Adipose tissue (tissue), 3 donors: Measurements from ENCODE around the gene M1AP. TPM values are rescaled to one million over a fixed set of nuclear protein-coding genes. Genes with fewer than 3 reads are reported as not detected.

Experiments used
- H3K27ac ChIP-seq: one replicate; pipeline ENCODE4 v1.5.1; 2013; ENCODE audit warnings: low read depth, low read length
- WGBS, 3 donors: extraction: QIAGEN DNeasy Blood & Tissue Kit; methylation state at CpG; one replicate each; pipeline ENCODE4 v1.1.7; 2013; 5-methylcytosine and 5-hydroxymethylcytosine counted together
- polyA plus RNA-seq, 3 donors: library from polyadenylated mRNA; stranded (reverse); fragments of 200-250 nt; gene quantifications; one replicate each; pipeline ENCODE4 v1.2.3, GENCODE V29; 2013
- donor health status: healthy with polysubstance abuse.
- donor health status: Bipolar disorder and iron deficiency.
- donor health status: healthy.

Gene M1AP
- polyA plus RNA-seq, 3 donors = 0.34 to 0.70 (median 0.48) TPM

DNA sequence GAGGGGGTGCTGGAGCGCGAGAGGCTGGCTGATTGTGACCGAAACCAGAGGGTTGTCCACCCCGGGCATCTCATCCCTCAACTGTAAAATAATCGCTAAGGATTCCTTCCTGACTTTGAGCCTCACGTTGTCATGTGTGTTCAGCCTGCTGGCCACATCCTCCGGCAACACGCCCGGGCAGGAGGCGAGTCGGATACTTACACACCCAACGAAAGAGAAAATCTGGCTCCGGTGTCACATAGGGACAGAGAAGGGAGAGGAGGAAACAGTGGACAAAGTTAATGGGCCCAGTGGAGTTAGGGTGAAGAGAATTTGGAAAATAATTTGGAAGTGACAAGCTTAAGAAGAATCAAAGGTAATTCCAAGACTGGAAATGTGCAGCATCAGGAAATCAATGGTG lies 131.5 kb downstream of the M1AP start:
- H3K27ac ChIP-seq = no peak overlapping the region
- WGBS, 3 donors = 62 to 64% (median 63%) methylated on average over 13 of the region's 13 CpGs

DNA sequence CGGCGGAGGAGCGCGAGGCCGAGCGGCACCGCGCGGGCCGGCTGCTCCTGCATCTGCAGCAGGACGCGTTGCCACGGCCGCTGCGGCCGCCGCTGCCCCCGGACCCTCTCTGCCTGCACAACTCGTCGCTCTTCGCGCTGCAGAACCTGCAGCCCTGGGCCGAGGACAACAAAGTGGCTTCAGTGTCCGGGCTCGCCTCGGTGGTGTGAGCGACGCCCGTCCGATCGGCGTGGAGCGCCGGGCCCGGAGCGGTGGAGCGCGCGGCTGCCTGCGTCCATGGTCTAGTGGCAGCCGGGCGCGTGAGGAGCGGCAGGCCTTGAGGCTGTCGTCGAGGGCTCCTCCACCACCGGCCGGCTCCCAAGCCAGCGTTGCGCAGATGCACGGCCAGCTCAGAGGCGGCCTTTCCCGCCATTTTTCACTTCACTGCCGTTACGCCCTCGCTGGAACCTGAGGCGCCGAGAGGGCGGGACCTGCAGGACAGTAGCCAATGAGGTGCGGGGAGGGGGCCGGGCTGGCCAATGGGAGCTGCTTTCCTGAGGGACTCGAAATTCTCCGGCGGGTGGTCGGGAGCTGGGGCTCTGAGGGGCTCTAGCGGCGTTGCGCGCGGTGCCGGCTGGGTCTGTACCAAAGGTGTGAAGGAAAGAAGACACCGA lies 132.0 kb downstream of the M1AP start:
- no peak overlapping the region for H3K27ac ChIP-seq
- 2 to 4% (median 3%) methylated on average over 71 to 72 of the region's 72 CpGs for WGBS, 3 donors

DNA sequence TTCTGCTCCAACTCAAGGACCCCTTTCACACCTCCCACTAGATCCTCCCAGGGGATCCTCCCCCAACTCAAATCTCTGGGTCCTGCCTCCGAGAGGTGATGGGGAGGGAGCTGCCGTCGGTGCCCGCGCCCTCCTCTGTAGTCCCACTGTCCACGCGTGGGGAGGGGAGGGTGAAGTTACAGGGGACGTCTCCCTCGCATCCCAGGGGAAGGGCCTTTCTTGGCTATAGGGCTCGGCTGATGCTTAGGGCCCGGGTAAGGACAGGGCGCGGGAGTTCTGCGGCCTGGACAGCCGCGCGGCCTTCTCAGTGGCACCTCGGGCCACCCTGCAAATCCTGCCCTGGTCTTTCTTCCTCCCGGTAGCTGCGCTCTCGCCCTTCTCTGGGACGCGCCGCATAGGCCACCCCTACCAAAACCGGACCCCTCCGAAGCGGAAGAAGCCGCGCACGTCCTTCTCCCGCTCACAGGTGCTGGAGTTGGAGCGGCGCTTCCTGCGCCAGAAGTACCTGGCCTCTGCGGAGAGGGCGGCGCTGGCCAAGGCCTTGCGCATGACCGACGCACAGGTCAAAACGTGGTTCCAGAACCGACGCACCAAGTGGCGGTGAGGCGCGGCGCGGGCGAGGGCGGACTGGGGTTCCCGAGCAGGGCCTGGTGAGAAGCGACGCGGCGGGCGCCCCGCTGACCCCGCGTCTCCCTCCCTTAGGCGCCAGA lies 132.7 kb downstream of the M1AP start:
- no peak overlapping the region for H3K27ac ChIP-seq
- 5 to 8% (median 5%) methylated on average over 54 to 60 of the region's 60 CpGs for WGBS, 3 donors

DNA sequence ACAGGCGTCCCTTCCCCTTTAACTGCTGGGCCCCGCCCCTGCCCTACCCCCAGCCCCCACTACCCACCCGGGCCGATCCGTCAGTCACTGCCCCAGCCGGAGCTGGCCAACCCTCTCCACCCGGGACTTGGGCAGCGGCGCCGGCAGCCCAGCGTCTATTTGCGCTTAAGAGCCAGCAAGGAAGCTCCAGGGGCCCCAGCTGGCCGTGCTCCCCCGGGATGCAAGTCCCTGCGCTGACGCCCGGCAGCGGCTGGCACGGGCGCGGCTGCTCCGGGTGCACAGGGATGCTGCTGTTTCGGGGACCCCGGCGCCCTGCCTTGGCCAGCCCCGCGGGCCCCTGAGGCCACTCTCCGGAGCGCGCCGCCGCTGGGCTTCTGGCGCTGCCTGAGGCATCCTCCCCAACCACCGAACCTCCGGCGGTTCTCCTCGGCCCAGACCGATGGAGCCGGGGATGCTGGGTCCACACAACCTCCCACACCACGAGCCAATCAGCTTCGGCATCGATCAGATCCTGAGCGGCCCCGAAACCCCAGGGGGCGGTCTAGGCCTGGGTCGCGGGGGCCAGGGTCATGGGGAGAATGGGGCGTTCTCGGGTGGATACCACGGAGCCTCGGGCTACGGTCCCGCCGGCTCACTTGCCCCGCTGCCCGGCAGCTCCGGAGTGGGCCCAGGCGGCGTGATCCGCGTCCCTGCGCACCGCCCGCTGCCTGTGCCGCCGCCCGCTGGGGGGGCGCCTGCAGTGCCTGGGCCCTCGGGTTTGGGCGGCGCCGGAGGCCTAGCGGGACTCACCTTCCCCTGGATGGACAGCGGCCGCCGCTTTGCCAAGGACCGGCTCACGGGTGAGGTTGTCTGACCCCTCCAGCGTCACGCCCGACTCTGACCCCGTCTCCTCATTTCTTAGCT lies 133.5 kb downstream of the M1AP start, which contains the start of gene TLX2:
TLX2 (plus strand) TSS at position 83 of the 903 bp plus-strand sequence; CDS start at position 440, 357 bp downstream.
- H3K27ac ChIP-seq = no peak within 1 kb of the TSS
- 4% methylated on average over 77 to 82 of the region's 82 CpGs for WGBS, 3 donors

DNA sequence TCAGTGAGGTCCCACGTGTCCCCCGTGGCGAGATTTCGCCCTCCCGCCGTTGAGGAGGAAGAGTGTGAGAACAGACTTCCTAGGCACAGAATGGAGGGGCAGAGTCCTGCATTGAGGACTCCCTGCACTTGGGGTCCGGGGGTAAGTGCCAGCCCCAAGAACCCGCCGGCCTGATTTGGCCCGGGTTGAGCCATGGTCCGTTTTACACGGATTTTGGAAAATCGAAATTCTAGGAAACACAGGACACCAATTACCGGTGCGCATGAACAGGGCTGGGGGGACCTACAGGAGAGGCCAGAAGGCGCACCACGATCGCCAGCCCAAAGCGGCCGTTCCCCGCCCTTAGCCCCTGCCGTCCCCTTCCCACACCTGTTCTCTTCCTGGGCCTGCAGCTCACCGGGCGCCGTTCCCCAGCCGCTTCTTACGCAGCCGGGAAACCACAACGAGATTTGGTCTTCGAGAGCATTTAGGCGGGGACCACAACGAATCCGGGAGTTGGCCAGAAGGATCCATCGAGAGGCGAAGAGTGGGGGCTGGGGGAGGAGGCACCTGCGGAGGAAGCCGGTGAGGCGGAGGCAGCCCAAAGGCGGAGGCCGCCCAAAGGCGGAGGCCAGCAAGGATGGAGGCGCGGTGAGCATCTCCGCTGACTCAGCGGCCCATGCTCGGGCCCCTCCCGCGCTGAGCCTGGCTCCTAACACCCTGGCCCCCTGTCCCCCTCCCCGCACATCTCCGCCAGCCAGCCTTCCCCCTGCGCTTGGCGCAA lies 134.3 kb downstream of the M1AP start:
- WGBS, 3 donors = 6 to 7% (median 6%) methylated on average over 40 to 52 of the region's 52 CpGs
- no peak overlapping the region for H3K27ac ChIP-seq

DNA sequence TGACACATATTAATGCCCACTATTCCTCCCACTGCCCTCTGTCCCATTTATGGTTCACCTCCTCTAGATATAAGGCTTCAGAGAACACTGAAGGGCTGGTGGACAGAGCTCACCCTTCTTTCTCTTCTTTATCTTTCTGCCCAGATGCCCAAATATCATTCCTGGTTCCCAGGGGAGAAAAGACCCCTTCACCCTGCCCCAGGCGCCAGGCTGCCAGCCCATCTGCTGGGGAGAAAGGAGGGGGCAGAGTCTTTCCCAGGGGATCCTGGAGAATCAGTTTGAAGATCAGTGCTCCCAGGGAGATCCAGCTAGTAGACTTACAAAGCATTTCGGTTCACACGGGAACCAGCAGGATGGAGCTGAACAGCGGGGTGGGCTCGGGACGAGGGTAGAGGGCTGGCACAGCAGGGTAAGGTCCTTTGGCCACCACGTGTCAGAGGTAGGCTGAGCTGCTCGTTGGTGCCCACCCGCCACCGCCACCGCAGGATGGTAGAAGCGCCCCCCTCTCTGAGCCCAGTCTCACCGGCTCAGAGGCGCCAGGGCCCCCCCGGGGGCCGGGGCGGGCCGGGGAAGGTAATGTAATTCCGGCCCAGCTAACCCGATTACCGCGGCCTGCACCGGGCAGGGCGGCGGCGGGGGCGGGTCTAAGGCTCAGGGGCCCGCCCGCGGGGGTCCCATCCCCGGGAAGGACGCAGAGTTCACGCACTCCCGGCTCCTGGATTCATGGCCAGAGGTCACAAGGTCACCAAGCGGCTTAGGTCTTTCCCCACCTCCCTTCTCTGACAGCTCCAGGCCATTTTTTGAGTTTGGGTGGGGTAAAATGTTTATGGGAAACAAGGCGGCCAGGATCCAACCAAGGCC lies 135.2 kb downstream of the M1AP start:
- WGBS, 3 donors = 8 to 10% (median 10%) methylated on average over 36 of the region's 36 CpGs

DNA sequence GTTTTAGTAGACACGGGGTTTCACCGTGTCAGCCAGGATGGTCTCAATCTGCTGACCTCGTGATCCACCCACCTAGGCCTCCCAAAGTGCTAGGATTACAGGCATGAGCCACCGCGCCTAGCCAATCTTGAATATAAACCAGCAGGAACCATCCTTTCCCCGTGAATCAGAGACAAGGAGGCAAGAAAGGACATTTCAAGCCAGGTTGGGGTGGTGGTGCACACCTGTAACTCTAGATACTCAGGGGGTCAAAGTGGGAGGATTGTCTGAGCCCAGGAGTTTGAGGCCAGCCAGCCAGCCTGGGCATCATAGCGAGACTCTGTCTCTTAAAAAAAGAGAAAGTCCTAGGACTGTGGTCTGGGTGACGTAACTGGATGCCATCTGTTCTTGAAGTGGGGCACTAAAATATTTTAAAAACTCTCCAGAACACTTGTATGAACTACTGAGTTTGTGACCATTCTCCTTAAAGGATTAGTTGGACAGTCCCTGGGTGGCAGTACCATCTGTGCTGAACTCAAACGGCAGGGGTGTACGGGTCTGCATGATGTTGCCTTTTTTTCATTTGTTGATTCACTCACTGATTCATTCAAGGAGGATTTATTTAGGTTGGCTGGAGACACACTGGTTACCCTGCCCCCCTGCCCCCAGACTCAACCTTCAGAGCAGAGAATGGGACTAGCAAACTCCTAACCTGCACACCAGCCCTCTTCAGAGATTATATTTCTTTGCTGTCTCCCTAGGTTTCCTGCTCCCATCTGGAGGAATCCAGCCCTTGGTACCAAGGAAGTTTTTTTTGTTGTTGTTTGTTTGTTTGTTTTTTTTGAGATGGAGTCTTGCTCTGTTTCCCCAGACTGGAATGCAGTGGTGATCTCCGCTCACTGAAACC lies 136.8 kb downstream of the M1AP start:
- 33 to 44% (median 37%) methylated on average over 11 of the region's 11 CpGs for WGBS, 3 donors
- H3K27ac ChIP-seq = no peak overlapping the region

More for the DNA sequence above, 135.2 kb downstream of the M1AP start:
- no peak overlapping the region for H3K27ac ChIP-seq

DNA sequence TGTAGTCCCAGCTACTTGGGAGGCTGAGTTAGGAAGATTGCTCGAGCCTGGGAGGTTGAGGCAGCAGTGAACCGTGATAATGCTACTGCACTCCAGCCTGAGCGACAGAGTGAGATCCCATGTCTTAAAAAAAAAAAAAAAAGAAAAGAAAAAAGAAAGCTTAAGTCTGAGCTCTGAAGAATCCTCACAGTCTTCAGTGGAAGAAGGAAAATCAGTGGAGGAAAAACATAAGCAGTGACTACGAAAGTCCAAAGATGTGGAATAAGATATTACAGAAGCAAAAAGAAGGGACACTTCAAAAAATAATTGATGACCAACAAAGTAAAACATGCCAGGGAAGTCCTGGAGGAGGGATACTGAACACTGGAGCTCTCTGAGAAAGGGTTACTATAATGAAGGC lies 137.9 kb downstream of the M1AP start:
- 80 to 88% (median 80%) methylated on average over 4 of the region's 4 CpGs for WGBS, 3 donors

DNA sequence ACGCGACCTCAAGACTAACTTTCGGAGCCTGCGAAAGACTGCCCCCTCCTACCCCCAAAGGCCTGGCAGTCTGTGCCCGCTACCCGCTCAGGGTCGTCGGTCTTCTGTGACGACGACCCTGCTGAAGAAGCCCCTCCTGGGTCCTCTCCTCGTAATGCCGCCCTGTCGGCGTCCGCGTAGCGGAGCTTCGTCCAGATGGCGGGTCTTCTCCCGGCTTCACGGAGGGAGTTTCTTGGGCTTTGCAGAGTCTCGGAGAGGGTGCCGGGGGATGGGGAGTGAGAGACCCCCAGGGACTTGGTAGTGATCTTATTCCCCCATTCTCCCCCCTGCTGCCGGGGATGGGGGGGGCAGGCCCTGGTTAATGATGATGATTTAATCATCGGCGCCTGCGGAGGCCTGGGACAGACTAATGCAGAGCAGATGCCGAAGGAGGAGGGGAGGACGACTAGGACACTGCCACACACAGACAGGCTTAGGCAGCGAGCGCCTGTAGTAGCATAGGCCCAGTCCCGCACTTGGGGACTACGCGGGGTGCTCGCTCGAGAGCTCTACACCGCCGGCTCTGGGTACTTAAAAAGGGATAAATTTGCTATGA lies 140.1 kb downstream of the M1AP start:
- whole genome bisulfite sequencing, 3 donors = 9 to 17% (median 14%) methylated on average over 38 of the region's 38 CpGs
- H3K27ac ChIP-seq = peak overlapping the region; percentile 58

More for the DNA sequence above, 137.9 kb downstream of the M1AP start:
- H3K27ac ChIP-seq = no peak overlapping the region

Other genes starting within 250 kb of the M1AP start
- gene C2orf81, start 226.7 kb downstream of the M1AP start, polyA plus RNA-seq = 1 to 10 TPM in 2 of 3 donors, under 1 TPM in 1; 0.43 to 2.4 (median 1.5) TPM
- 1 to 10 TPM; 5.5 to 7.2 (median 6.6) TPM for gene WDR54, start 226.6 kb downstream of the M1AP start, polyA plus RNA-seq
- gene RTKN, start 206.4 kb downstream of the M1AP start, polyA plus RNA-seq = 10 to 100 TPM in 2 of 3 donors, 1 to 10 TPM in 1; 8.5 to 28.0 (median 13.2) TPM
- gene INO80B, start 193.2 kb downstream of the M1AP start, polyA plus RNA-seq = 10 to 100 TPM; 21.4 to 37.9 (median 33.6) TPM
- gene WBP1, start 189.9 kb downstream of the M1AP start, polyA plus RNA-seq = 10 to 100 TPM; 69.0 to 81.3 (median 78.1) TPM
- gene MOGS, start 182.9 kb downstream of the M1AP start, polyA plus RNA-seq = 10 to 100 TPM; 18.3 to 38.7 (median 29.1) TPM
- gene MRPL53, start 175.7 kb downstream of the M1AP start, polyA plus RNA-seq = 100 to 1,000 TPM in 1 of 3 donors, 10 to 100 TPM in 2; 43.1 to 112 (median 84.6) TPM
- gene CCDC142, start 165.3 kb downstream of the M1AP start, polyA plus RNA-seq = 1 to 10 TPM; 2.7 to 6.6 (median 5.0) TPM
- 10 to 100 TPM; 10.6 to 15.5 (median 14.2) TPM for gene TTC31, start 165.2 kb downstream of the M1AP start, polyA plus RNA-seq
- 1 to 10 TPM; 1.3 to 3.3 (median 1.4) TPM for gene LBX2, start 148.7 kb downstream of the M1AP start, polyA plus RNA-seq
- gene PCGF1, start 140.6 kb downstream of the M1AP start, polyA plus RNA-seq = 10 to 100 TPM; 11.1 to 22.5 (median 11.5) TPM
- under 1 TPM in 1 of 3 donors, not detected in 2; 0.03 TPM for gene TLX2, start 133.9 kb downstream of the M1AP start, polyA plus RNA-seq
- gene DQX1, start 122.1 kb downstream of the M1AP start, polyA plus RNA-seq = under 1 TPM in 2 of 3 donors, not detected in 1; 0.31 to 0.51 TPM
- 100 to 1,000 TPM in 2 of 3 donors, 10 to 100 TPM in 1; 86.1 to 159 (median 152) TPM for gene AUP1, start 118.6 kb downstream of the M1AP start, polyA plus RNA-seq
- 10 to 100 TPM; 21.0 to 48.9 (median 43.7) TPM for gene HTRA2, start 118.4 kb downstream of the M1AP start, polyA plus RNA-seq
- 1 to 10 TPM in 2 of 3 donors, under 1 TPM in 1; 0.78 to 4.7 (median 2.8) TPM for gene LOXL3, start 94.4 kb downstream of the M1AP start, polyA plus RNA-seq
- 10 to 100 TPM in 2 of 3 donors, 1 to 10 TPM in 1; 8.8 to 23.4 (median 16.2) TPM for gene DOK1, start 93.6 kb downstream of the M1AP start, polyA plus RNA-seq
- gene SEMA4F, start 5.9 kb upstream of the M1AP start, polyA plus RNA-seq = 1 to 10 TPM; 2.1 to 3.5 (median 3.0) TPM
- gene HK2, start 185.8 kb upstream of the M1AP start, polyA plus RNA-seq = 100 to 1,000 TPM in 1 of 3 donors, 10 to 100 TPM in 2; 11.8 to 123 (median 18.2) TPM